CD4-positive, alpha-beta T cell treated with Interleukin-17A for 4 hours (primary cell): ENCODE measurements around the gene CDH3.

ENCODE experiments used
- DNase-seq: peaks from one replicate; pipeline ENCODE4 v3.0.0-alpha.2; 2020; ENCODE audit warnings: mixed read lengths

Gene CDH3

GRCh38 chr16:68652659-68653058 lies 7.5 kb downstream of the CDH3 start:
- DNase-seq, result no peak

GRCh38 chr16:68655806-68656205 lies 10.7 kb downstream of the CDH3 start:
- DNase-seq, result no peak

- DNase-seq, result no peak
These were observed 11.6 kb downstream of the CDH3 start for GRCh38 chr16:68656751-68657150.

- no peak for DNase-seq
These were observed 13.3 kb downstream of the CDH3 start for GRCh38 chr16:68658341-68658973.

GRCh38 chr16:68658974-68659360 lies 13.9 kb downstream of the CDH3 start:
- no peak for DNase-seq

- no peak for DNase-seq
These were observed 14.6 kb downstream of the CDH3 start for GRCh38 chr16:68659412-68660358.

GRCh38 chr16:68660359-68660795 lies 15.3 kb downstream of the CDH3 start:
- DNase-seq, result no peak

GRCh38 chr16:68662035-68662434 lies 16.9 kb downstream of the CDH3 start:
- DNase-seq, result no peak

- no peak for DNase-seq
These were observed 19.2 kb downstream of the CDH3 start for GRCh38 chr16:68664297-68664696.

- no peak for DNase-seq
These were observed 20.4 kb downstream of the CDH3 start for GRCh38 chr16:68665501-68665900.

GRCh38 chr16:68668266-68668665 lies 23.2 kb downstream of the CDH3 start:
- DNase-seq, result no peak

GRCh38 chr16:68676113-68676860 lies 31.2 kb downstream of the CDH3 start:
- no peak for DNase-seq

GRCh38 chr16:68681038-68681437 lies 35.9 kb downstream of the CDH3 start:
- no peak for DNase-seq

- DNase-seq, result no peak
These were observed 40.8 kb downstream of the CDH3 start for GRCh38 chr16:68685685-68686478.

GRCh38 chr16:68686905-68687304 lies 41.8 kb downstream of the CDH3 start:
- no peak for DNase-seq

- no peak for DNase-seq
These were observed 44.8 kb downstream of the CDH3 start for GRCh38 chr16:68689921-68690320.

GRCh38 chr16:68695575-68695974 lies 50.5 kb downstream of the CDH3 start:
- no peak for DNase-seq

GRCh38 chr16:68696514-68696913 lies 51.4 kb downstream of the CDH3 start:
- no peak for DNase-seq

GRCh38 chr16:68698091-68698490 lies 53.0 kb downstream of the CDH3 start:
- no peak for DNase-seq

GRCh38 chr16:68700120-68700519 lies 55.0 kb downstream of the CDH3 start:
- no peak for DNase-seq

GRCh38 chr16:68700831-68701230 lies 55.7 kb downstream of the CDH3 start:
- DNase-seq, result no peak

- peak; percentile 63 for DNase-seq
These were observed 59.2 kb downstream of the CDH3 start for GRCh38 chr16:68704232-68704867.
